ENCODE measurements around the gene PDE4D. TPM values are rescaled to one million over a fixed set of nuclear protein-coding genes. Genes with fewer than 3 reads are reported as not detected.

Gene PDE4D
- total RNA-seq, 1 experiment from 2014 or later, result 32.5 TPM

- Histone ChIP-seq H3K36me3 (no peaks in the 10 kb centered on the region), H3K27ac (no peak overlapping the region), H3K4me1 (no peaks in the 10 kb centered on the region), H3K9me3 (replicated peaks) (no peaks in the 10 kb centered on the region; the same call in 1 of the 2 replicates), H3K27me3 (no peaks in the 10 kb centered on the region), H3K4me3 (no peak overlapping the region)
- DNase-seq, result peak in 1 of 2 experiments; percentile 46
Measured at GRCh38 chr5:59506285-59506877, 387.1 kb downstream of the PDE4D start.

- H3K27ac ChIP-seq, result no peak overlapping the region
- H3K4me3 ChIP-seq, result no peak overlapping the region
- no peaks in the 10 kb centered on the region for H3K27me3 ChIP-seq
- H3K9me3 ChIP-seq (replicated peaks), result no peaks in the 10 kb centered on the region
- DNase-seq, result no peak
- H3K36me3 ChIP-seq, result no peaks in the 10 kb centered on the region
- no peaks in the 10 kb centered on the region for H3K4me1 ChIP-seq
Measured at GRCh38 chr5:59504043-59504442, 389.5 kb downstream of the PDE4D start.

- H3K36me3 ChIP-seq, result no peaks in the 10 kb centered on the region
- H3K4me3 ChIP-seq, result no peak overlapping the region
- no peaks in the 10 kb centered on the region for H3K9me3 ChIP-seq (replicated peaks)
- no peaks in the 10 kb centered on the region for H3K4me1 ChIP-seq
- no peak overlapping the region for H3K27ac ChIP-seq
- no peak for DNase-seq
- no peaks in the 10 kb centered on the region for H3K27me3 ChIP-seq
Measured at GRCh38 chr5:59503220-59503619, 390.3 kb downstream of the PDE4D start.

- Histone ChIP-seq H3K36me3 (no peaks in the 10 kb centered on the region), H3K4me3 (no peak overlapping the region), H3K4me1 (no peaks in the 10 kb centered on the region), H3K27ac (no peak overlapping the region), H3K9me3 (replicated peaks) (no peaks in the 10 kb centered on the region), H3K27me3 (no peaks in the 10 kb centered on the region)
- no peak for DNase-seq
Measured at GRCh38 chr5:59501316-59501715, 392.2 kb downstream of the PDE4D start.

- Histone ChIP-seq H3K27ac (no peak overlapping the region), H3K4me1 (no peaks in the 10 kb centered on the region), H3K27me3 (no peaks in the 10 kb centered on the region), H3K4me3 (no peak overlapping the region), H3K36me3 (no peaks in the 10 kb centered on the region), H3K9me3 (replicated peaks) (no peaks in the 10 kb centered on the region)
- DNase-seq, result no peak
Measured at GRCh38 chr5:59500014-59500413, 393.5 kb downstream of the PDE4D start.

- Histone ChIP-seq H3K9me3 (replicated peaks) (no peaks in the 10 kb centered on the region), H3K4me1 (no peaks in the 10 kb centered on the region), H3K4me3 (no peak overlapping the region), H3K27me3 (no peaks in the 10 kb centered on the region), H3K36me3 (no peaks in the 10 kb centered on the region), H3K27ac (no peak overlapping the region)
- no peak for DNase-seq
Measured at GRCh38 chr5:59497207-59497606, 396.3 kb downstream of the PDE4D start.

- DNase-seq, result peak; percentile 5 to 20
- H3K27me3 ChIP-seq, result no peaks in the 10 kb centered on the region
- H3K27ac ChIP-seq, result no peak overlapping the region
- no peaks in the 10 kb centered on the region for H3K36me3 ChIP-seq
- H3K4me1 ChIP-seq, result no peaks in the 10 kb centered on the region
- no peaks in the 10 kb centered on the region for H3K9me3 ChIP-seq (replicated peaks)
- no peak overlapping the region for H3K4me3 ChIP-seq
Measured at GRCh38 chr5:59496524-59497134, 396.9 kb downstream of the PDE4D start.

- H3K27me3 ChIP-seq, result no peaks in the 10 kb centered on the region
- no peak overlapping the region for H3K27ac ChIP-seq
- no peak overlapping the region for H3K4me3 ChIP-seq
- H3K36me3 ChIP-seq, result no peaks in the 10 kb centered on the region
- no peak for DNase-seq
- H3K9me3 ChIP-seq (replicated peaks), result no peaks in the 10 kb centered on the region
- peaks cover 4% of the 10 kb centered on the region; the same call in 1 of the 2 replicates for H3K4me1 ChIP-seq
Measured at GRCh38 chr5:59491945-59492344, 401.6 kb downstream of the PDE4D start.

- H3K4me1 ChIP-seq, result peaks cover 19% of the 10 kb centered on the region
- H3K27ac ChIP-seq, result no peak overlapping the region
- H3K9me3 ChIP-seq (replicated peaks), result no peaks in the 10 kb centered on the region
- no peak for DNase-seq
- no peaks in the 10 kb centered on the region for H3K36me3 ChIP-seq
- no peaks in the 10 kb centered on the region for H3K27me3 ChIP-seq
- no peak overlapping the region for H3K4me3 ChIP-seq
Measured at GRCh38 chr5:59489551-59489950, 404.0 kb downstream of the PDE4D start.

- Histone ChIP-seq H3K36me3 (no peaks in the 10 kb centered on the region), H3K4me3 (no peak overlapping the region), H3K27me3 (no peaks in the 10 kb centered on the region), H3K4me1 (peaks cover 30% of the 10 kb centered on the region), H3K27ac (no peak overlapping the region), H3K9me3 (replicated peaks) (no peaks in the 10 kb centered on the region)
- DNase-seq, result no peak
Measured at GRCh38 chr5:59487772-59488729, 405.5 kb downstream of the PDE4D start.

- Histone ChIP-seq H3K4me1 (peaks cover 30% of the 10 kb centered on the region), H3K27me3 (no peaks in the 10 kb centered on the region), H3K27ac (no peak overlapping the region)
Measured at GRCh38 chr5:59487068-59487686, 406.3 kb downstream of the PDE4D start.

GRCh38 chr5:59486508-59486907 is 407.0 kb downstream of the PDE4D start:
- Histone ChIP-seq H3K4me1 (peaks cover 30% of the 10 kb centered on the region), H3K27me3 (no peaks in the 10 kb centered on the region)
- no peak for DNase-seq

More at GRCh38 chr5:59487068-59487686, 406.3 kb downstream of the PDE4D start:
- Histone ChIP-seq H3K36me3 (no peaks in the 10 kb centered on the region), H3K4me3 (no peak overlapping the region), H3K9me3 (replicated peaks) (no peaks in the 10 kb centered on the region)
- no peak for DNase-seq

GRCh38 chr5:59485629-59486439 is 407.7 kb downstream of the PDE4D start:
- DNase-seq, result peak; percentile 56 to 72
- Histone ChIP-seq H3K4me3 (no peak overlapping the region), H3K9me3 (replicated peaks) (no peaks in the 10 kb centered on the region), H3K27me3 (no peaks in the 10 kb centered on the region), H3K36me3 (no peaks in the 10 kb centered on the region), H3K27ac (peak overlapping the region; percentile 53), H3K4me1 (peaks cover 30% of the 10 kb centered on the region)

More at GRCh38 chr5:59486508-59486907, 407.0 kb downstream of the PDE4D start:
- H3K36me3 ChIP-seq, result no peaks in the 10 kb centered on the region
- H3K9me3 ChIP-seq (replicated peaks), result no peaks in the 10 kb centered on the region
- H3K4me3 ChIP-seq, result no peak overlapping the region
- no peak overlapping the region for H3K27ac ChIP-seq

GRCh38 chr5:59485107-59485506 is 408.4 kb downstream of the PDE4D start:
- H3K36me3 ChIP-seq, result no peaks in the 10 kb centered on the region
- no peaks in the 10 kb centered on the region for H3K27me3 ChIP-seq
- peak overlapping the region; percentile 8; the same call in 1 of the 2 replicates for H3K27ac ChIP-seq

More at GRCh38 chr5:59485107-59485506, 408.4 kb downstream of the PDE4D start:
- H3K4me3 ChIP-seq, result no peak overlapping the region
- H3K4me1 ChIP-seq, result peaks cover 30% of the 10 kb centered on the region
- H3K9me3 ChIP-seq (replicated peaks), result no peaks in the 10 kb centered on the region
- DNase-seq, result no peak

Measured in SJCRH30 (cell line).